IMR-90 (cell line): ENCODE measurements around the gene HTT. TPM values are rescaled to one million over a fixed set of nuclear protein-coding genes. Genes with fewer than 3 reads are reported as not detected.

Source experiments
- ATAC-seq: fragments of 200-7000 bp; cut with Tn5 transposase; 2 replicates; pipeline ENCODE4 v1.9.1; 2020; ENCODE audit warnings: low read depth, mild to moderate bottlenecking, moderate library complexity
- BruUV-seq: library from RNA; stranded (reverse); fragments of 400-500 nt; replicated peaks from 2 replicates; lab custom pipeline; 2021; lab: Mats Ljungman, UMichigan
- CTCF ChIA-PET: fragments of 300-600 bp; formaldehyde crosslinking; extraction: SDS; loops from one replicate; lab custom pipeline; 2021; ENCODE audit warnings: antibody characterized with exemption; lab: Yijun Ruan, JAX
- POLR2A ChIA-PET: fragments of 300-600 bp; sonication (Branson Sonifier 250); formaldehyde crosslinking; loops from one replicate; lab custom pipeline; 2022; ENCODE audit warnings: antibody characterized with exemption; ENCODE audit not compliant: unreplicated experiment; lab: Charles Lee
- DNase-seq: peaks from one replicate; pipeline ENCODE4 v3.0.0; 2013
- H2AFZ ChIP-seq: replicated peaks from 2 replicates; pipeline ENCODE3; 2013; ENCODE audit warnings: low read length, mild to moderate bottlenecking; ENCODE audit not compliant: poor library complexity
- H2AK5ac ChIP-seq: 2 replicates; pipeline ENCODE4 v1.6.1; 2013; ENCODE audit warnings: low read depth, low read length, inconsistent platforms
- H2AK9ac ChIP-seq: replicated peaks from 2 replicates; pipeline ENCODE3; 2013; ENCODE audit warnings: mild to moderate bottlenecking, low read depth, low read length, moderate library complexity; ENCODE audit not compliant: poor library complexity
- H2BK120ac ChIP-seq: 2 replicates; pipeline ENCODE4 v1.6.1; 2013; ENCODE audit warnings: low read depth, low read length, inconsistent platforms
- H2BK15ac ChIP-seq: 3 replicates; pipeline ENCODE4 v1.6.1; 2013; ENCODE audit warnings: low read depth, low read length, inconsistent platforms
- H2BK20ac ChIP-seq: 2 replicates; pipeline ENCODE4 v1.6.1; 2013; ENCODE audit warnings: low read depth, mild to moderate bottlenecking, inconsistent platforms, low read length, moderate library complexity
- H2BK5ac ChIP-seq: 2 replicates; pipeline ENCODE4 v1.6.1; 2013; ENCODE audit warnings: mild to moderate bottlenecking, low read depth, low read length, inconsistent platforms; ENCODE audit not compliant: poor library complexity, severe bottlenecking
- H3K14ac ChIP-seq: replicated peaks from 2 replicates; pipeline ENCODE4 v1.6.1; 2013; ENCODE audit warnings: low read depth, low read length, inconsistent platforms
- H3K18ac ChIP-seq: 2 replicates; pipeline ENCODE4 v1.6.1; 2013; ENCODE audit warnings: low read depth, low read length, control low read depth
- H3K23ac ChIP-seq: 2 replicates; pipeline ENCODE4 v1.6.1; 2013; ENCODE audit warnings: low read depth, low read length, inconsistent platforms
- H3K27ac ChIP-seq: 2 replicates; pipeline ENCODE4 v1.5.1; 2013; ENCODE audit warnings: mild to moderate bottlenecking, control low read depth, low read length; ENCODE audit not compliant: insufficient read depth
- H3K27me3 ChIP-seq: 2 replicates; pipeline ENCODE4 v1.6.1; 2013; ENCODE audit warnings: low read length; ENCODE audit not compliant: control insufficient read depth, insufficient read depth
- H3K36me3 ChIP-seq: 2 replicates; pipeline ENCODE4 v1.6.1; 2013; ENCODE audit warnings: low read length, mixed read lengths; ENCODE audit not compliant: control insufficient read depth, insufficient read depth
- H3K4ac ChIP-seq: 2 replicates; pipeline ENCODE4 v1.6.1; 2013; ENCODE audit warnings: low read depth, low read length, inconsistent platforms
- H3K4me1 ChIP-seq: 2 replicates; pipeline ENCODE4 v1.6.1; 2013; ENCODE audit warnings: low read length, mixed read lengths; ENCODE audit not compliant: control insufficient read depth, insufficient read depth
- H3K4me2 ChIP-seq: 2 replicates; pipeline ENCODE4 v1.6.1; 2013; ENCODE audit warnings: low read depth, mild to moderate bottlenecking, control low read depth, low read length, moderate library complexity
- H3K4me3 ChIP-seq: 2 replicates; pipeline ENCODE4 v1.5.1; 2013; ENCODE audit warnings: low read depth, mild to moderate bottlenecking, control low read depth, low read length, moderate library complexity; ENCODE audit not compliant: insufficient read depth
- H3K56ac ChIP-seq: 2 replicates; pipeline ENCODE4 v1.6.1; 2013; ENCODE audit warnings: low read length, inconsistent platforms; ENCODE audit not compliant: insufficient read depth; ENCODE audit errors: extremely low read depth
- H3K79me1 ChIP-seq, 2 experiments: 2 replicates each; pipeline ENCODE4 v1.6.1; 2013; ENCODE audit warnings: low read length in 2 of 2, inconsistent platforms in 1 of 2, low read depth in 1 of 2
- H3K9ac ChIP-seq: 2 replicates; pipeline ENCODE4 v1.6.1; 2013; ENCODE audit warnings: low read depth, low read length, control low read depth
- H3K9me1 ChIP-seq: 2 replicates; pipeline ENCODE4 v1.6.1; 2013; ENCODE audit warnings: low read length, inconsistent platforms; ENCODE audit not compliant: insufficient read depth
- H3K9me3 ChIP-seq: 2 replicates; pipeline ENCODE4 v1.6.1; 2013; ENCODE audit warnings: low read length; ENCODE audit not compliant: control insufficient read depth, insufficient read depth
- H4K20me1 ChIP-seq: 2 replicates; pipeline ENCODE4 v1.6.1; 2013; ENCODE audit warnings: low read length, inconsistent platforms; ENCODE audit not compliant: insufficient read depth
- H4K5ac ChIP-seq: 2 replicates; pipeline ENCODE4 v1.6.1; 2013; ENCODE audit warnings: mild to moderate bottlenecking, low read depth, low read length, control low read depth
- H4K8ac ChIP-seq, 2 experiments: 2 replicates each; pipeline ENCODE4 v1.6.1; 2013; ENCODE audit warnings: low read depth in 2 of 2, low read length in 2 of 2, control low read depth in 1 of 2, inconsistent platforms in 1 of 2
- H4K91ac ChIP-seq: 2 replicates; pipeline ENCODE4 v1.6.1; 2013; ENCODE audit warnings: low read depth, low read length, inconsistent platforms; ENCODE audit not compliant: insufficient read depth
- MAFK ChIP-seq: IDR thresholded peaks from 2 replicates; pipeline ENCODE4 v1.6.1; 2012; ENCODE audit warnings: low read depth, low read length, improper control_type of control experiment
- MXI1 ChIP-seq: IDR thresholded peaks from 2 replicates; pipeline ENCODE4 v1.6.1; 2012; ENCODE audit warnings: low read depth, mild to moderate bottlenecking, low read length, moderate library complexity, borderline replicate concordance
- NFE2L2 ChIP-seq: fragments of 150-350 bp; IDR thresholded peaks from 2 replicates; pipeline ENCODE4 v1.6.1; 2016; ENCODE audit warnings: low read depth, mild to moderate bottlenecking, low read length
- SMC3 ChIP-seq: fragments of 150-350 bp; IDR thresholded peaks from 2 replicates; pipeline ENCODE4 v1.6.1; 2016; ENCODE audit warnings: low read depth, mild to moderate bottlenecking, antibody characterized with exemption, low read length, moderate library complexity
- USF2 ChIP-seq: fragments of 150-350 bp; IDR thresholded peaks from 2 replicates; pipeline ENCODE4 v1.6.1; 2017; ENCODE audit warnings: mild to moderate bottlenecking, antibody characterized with exemption, low read length, low read depth
- WGBS, 2 experiments: methylation state at CpG; one replicate each; pipeline versions ENCODE4 v1.1.5 to v1.1.7; 2013; ENCODE audit warnings: missing lambda C conversion rate in 2 of 2; ENCODE audit not compliant: insufficient read length in 1 of 2; ENCODE audit errors: extremely low coverage in 2 of 2; 5-methylcytosine and 5-hydroxymethylcytosine counted together
- dilution Hi-C: fragments of 300-500 bp; cut with HindIII; formaldehyde crosslinking; loops from one replicate; pipeline ENCODE4 v1.14.3; 2018; ENCODE audit warnings: low sequenced_read_pairs; ENCODE audit not compliant: unreplicated experiment
- in situ Hi-C: fragments of 300-500 bp; cut with MboI; formaldehyde crosslinking; loops from 3 replicates; pipeline ENCODE4 v1.14.3; 2019; ENCODE audit warnings: low sequenced_read_pairs, inconsistent platforms, mixed read lengths
- intact Hi-C: fragments of 100-400 bp; cut with micrococcal nuclease; formaldehyde crosslinking; loops from 2 replicates; pipeline ENCODE4 v1.10.0; 2022
- polyA plus RNA-seq, 3 experiments: library from polyadenylated mRNA; depleted of rRNA; stranded (reverse); fragments of >200 nt; gene quantifications; 2 replicates each; pipeline ENCODE4 v1.2.3, GENCODE V29; 2012; ENCODE audit warnings: low replicate concordance in 1 of 3
- total RNA-seq: library from RNA; depleted of rRNA; stranded (reverse); fragments of >200 nt; gene quantifications from 2 replicates; pipeline ENCODE4 v1.2.3, GENCODE V29; 2012
- TF ChIP-seq, protein P1 (sequence below): conservative IDR thresholded peaks from 2 replicates; pipeline ENCODE4 v1.5.1; 2012; ENCODE audit warnings: mild to moderate bottlenecking, low read depth, low read length, improper control_type of control experiment

Gene HTT
- total and polyA plus RNA-seq, 2 of the 4 experiments (the other 2 are of a cell fraction) = 11.6 to 14.3 TPM

DNA sequence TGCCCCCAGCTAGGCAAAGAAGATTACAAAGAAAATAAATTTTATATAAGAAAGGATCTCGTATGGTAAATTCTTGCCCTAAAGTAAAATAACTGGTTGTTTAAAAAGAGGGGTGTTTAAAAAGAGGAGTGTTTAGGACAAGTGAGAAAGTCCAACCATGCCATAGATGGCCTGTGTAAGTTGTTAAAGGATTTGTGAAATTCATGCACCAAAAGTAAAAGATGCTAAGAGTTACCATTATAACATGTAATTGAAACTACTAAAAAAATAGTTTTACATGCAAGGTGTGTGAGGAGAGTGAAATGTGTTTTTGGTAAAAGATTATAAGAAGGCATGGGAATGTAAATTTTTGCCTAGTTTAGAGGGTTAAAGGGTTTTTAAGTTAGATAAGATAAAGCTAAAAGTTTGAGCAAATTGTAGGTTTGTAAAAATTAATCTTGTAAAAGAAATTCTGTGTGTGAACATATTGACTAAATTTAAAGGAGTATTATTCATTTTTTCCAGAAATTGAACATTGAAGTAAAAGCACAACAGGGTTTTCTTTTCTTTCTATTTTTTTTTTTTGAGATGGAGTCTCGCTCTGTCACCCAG lies 20.2 kb upstream of the HTT start:
- no TSS peak for BruUV-seq
- H2AK5ac ChIP-seq = no peak overlapping the region
- no peak overlapping the region for H3K27ac ChIP-seq
- H4K5ac ChIP-seq = no peak overlapping the region
- no peak overlapping the region for H2BK120ac ChIP-seq
- H2AFZ ChIP-seq = no peak overlapping the region
- H3K4me3 ChIP-seq = no peak overlapping the region
- H4K91ac ChIP-seq = no peak overlapping the region
- H3K18ac ChIP-seq = no peak overlapping the region
- H3K27me3 ChIP-seq = peaks cover 15% of the 10 kb centered on the region
- no peak for DNase-seq
- intact Hi-C loops = no loop called here
- H3K4me1 ChIP-seq = no peaks in the 10 kb centered on the region
- dilution Hi-C loops = no loop called here
- no peak overlapping the region for H3K14ac ChIP-seq
- H4K8ac ChIP-seq = no peak overlapping the region
- H3K79me1 ChIP-seq = no peaks in the 10 kb centered on the region
- H3K56ac ChIP-seq = no peak overlapping the region
- no peak for ATAC-seq
- peaks cover 9% of the 10 kb centered on the region for H3K9me3 ChIP-seq
- no peak overlapping the region for H2AK9ac ChIP-seq
- H3K9me1 ChIP-seq = no peaks in the 10 kb centered on the region
- in situ Hi-C loops = no loop called here
- H3K23ac ChIP-seq = no peak overlapping the region
- no peak overlapping the region for H3K4ac ChIP-seq
- H2BK5ac ChIP-seq = no peak overlapping the region
- ChIA-PET POLR2A (no interaction called here), CTCF (no interaction called here)
- no peaks in the 10 kb centered on the region for H4K20me1 ChIP-seq
- no peak overlapping the region for H2BK20ac ChIP-seq
- WGBS, 2 experiments = no CpG with 5 or more reads among the region's 2 CpGs
- H2BK15ac ChIP-seq = no peak overlapping the region
- H3K9ac ChIP-seq = no peak overlapping the region
- H3K36me3 ChIP-seq = no peaks in the 10 kb centered on the region
- no peak overlapping the region for H3K4me2 ChIP-seq
- no peak for TF ChIP-seq MXI1
- no peak for TF ChIP-seq SMC3
- no peak for TF ChIP-seq USF2
- TF ChIP-seq NFE2L2 = no peak
- TF ChIP-seq, protein P1, sequence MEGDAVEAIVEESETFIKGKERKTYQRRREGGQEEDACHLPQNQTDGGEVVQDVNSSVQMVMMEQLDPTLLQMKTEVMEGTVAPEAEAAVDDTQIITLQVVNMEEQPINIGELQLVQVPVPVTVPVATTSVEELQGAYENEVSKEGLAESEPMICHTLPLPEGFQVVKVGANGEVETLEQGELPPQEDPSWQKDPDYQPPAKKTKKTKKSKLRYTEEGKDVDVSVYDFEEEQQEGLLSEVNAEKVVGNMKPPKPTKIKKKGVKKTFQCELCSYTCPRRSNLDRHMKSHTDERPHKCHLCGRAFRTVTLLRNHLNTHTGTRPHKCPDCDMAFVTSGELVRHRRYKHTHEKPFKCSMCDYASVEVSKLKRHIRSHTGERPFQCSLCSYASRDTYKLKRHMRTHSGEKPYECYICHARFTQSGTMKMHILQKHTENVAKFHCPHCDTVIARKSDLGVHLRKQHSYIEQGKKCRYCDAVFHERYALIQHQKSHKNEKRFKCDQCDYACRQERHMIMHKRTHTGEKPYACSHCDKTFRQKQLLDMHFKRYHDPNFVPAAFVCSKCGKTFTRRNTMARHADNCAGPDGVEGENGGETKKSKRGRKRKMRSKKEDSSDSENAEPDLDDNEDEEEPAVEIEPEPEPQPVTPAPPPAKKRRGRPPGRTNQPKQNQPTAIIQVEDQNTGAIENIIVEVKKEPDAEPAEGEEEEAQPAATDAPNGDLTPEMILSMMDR = no peak
- TF ChIP-seq MAFK = no peak
